Measurements from ENCODE around the gene CCDC187.

Gene CCDC187

DNA sequence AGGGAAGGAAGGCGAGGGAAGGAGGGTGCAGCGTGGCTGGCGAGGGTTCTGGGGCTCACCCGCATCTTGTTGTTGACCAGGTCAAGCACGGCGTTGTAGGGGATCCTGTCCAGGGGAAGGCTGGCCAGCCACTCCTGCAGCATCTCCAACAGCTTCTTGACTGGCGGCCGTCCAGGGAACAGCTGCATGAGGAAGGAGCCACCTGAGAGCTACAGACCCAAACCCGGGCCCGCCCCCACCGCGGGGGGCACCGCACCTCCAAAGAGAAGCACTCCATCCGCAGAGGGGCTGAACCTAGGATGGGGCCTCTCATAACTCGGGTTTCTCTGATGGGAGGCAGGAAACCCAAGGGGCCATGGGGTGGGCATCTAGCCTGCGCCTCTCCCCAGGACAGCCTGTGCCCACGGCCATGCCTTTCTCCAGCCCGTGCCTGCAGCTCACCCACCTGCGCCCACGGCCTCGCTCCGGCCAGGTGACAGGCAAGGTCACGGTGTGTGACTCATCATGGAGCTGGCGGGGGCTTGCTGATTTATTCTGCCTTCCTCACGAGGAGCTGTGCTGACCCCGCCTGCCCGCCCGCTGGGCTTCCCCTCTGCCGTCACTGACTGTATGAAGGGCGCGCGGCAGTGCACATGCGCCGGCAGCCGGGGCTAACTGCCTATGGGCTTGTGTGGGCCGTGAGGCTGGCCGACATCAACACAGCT lies 87.2 kb downstream of the CCDC187 start:
- Histone ChIP-seq H2AFZ (ENCODE audit: low read depth, low read length) (no peak overlapping the region), H3K27ac (ENCODE audit: low read length) (no peak overlapping the region), H3K4me1 (ENCODE audit: insufficient read depth, low read length) (no peaks in the 10 kb centered on the region), H3K9ac (ENCODE audit: low read depth, low read length) (no peak overlapping the region), H4K20me1 (ENCODE audit: insufficient read depth, low read length) (peaks cover 11% of the 10 kb centered on the region), H3K79me2 (ENCODE audit: insufficient read depth, low read length) (no peaks in the 10 kb centered on the region), H3K4me3 (ENCODE audit: low read depth in 1 of 2, low read length in 2 of 2) (no peak overlapping the region), H3K36me3 (ENCODE audit: insufficient read depth, low read length) (peaks cover 77% of the 10 kb centered on the region), H3K27me3 (ENCODE audit: insufficient read depth, low read length, poor library complexity) (no peaks in the 10 kb centered on the region), H3K4me2 (ENCODE audit: insufficient read depth, low read length) (no peak overlapping the region), H3K9me3 (ENCODE audit: insufficient read depth, low read length, severe bottlenecking) (no peaks in the 10 kb centered on the region)
- DNase-seq (no peak), ATAC-seq (ENCODE audit: insufficient read depth, low read depth) (no peak)
- TF ChIP-seq, protein P1, sequence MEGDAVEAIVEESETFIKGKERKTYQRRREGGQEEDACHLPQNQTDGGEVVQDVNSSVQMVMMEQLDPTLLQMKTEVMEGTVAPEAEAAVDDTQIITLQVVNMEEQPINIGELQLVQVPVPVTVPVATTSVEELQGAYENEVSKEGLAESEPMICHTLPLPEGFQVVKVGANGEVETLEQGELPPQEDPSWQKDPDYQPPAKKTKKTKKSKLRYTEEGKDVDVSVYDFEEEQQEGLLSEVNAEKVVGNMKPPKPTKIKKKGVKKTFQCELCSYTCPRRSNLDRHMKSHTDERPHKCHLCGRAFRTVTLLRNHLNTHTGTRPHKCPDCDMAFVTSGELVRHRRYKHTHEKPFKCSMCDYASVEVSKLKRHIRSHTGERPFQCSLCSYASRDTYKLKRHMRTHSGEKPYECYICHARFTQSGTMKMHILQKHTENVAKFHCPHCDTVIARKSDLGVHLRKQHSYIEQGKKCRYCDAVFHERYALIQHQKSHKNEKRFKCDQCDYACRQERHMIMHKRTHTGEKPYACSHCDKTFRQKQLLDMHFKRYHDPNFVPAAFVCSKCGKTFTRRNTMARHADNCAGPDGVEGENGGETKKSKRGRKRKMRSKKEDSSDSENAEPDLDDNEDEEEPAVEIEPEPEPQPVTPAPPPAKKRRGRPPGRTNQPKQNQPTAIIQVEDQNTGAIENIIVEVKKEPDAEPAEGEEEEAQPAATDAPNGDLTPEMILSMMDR (IDR thresholded peaks at IDR 0.05; ENCODE audit: borderline replicate concordance, extremely low read depth, low read length, poor library complexity, severe bottlenecking) = no peak

DNA sequence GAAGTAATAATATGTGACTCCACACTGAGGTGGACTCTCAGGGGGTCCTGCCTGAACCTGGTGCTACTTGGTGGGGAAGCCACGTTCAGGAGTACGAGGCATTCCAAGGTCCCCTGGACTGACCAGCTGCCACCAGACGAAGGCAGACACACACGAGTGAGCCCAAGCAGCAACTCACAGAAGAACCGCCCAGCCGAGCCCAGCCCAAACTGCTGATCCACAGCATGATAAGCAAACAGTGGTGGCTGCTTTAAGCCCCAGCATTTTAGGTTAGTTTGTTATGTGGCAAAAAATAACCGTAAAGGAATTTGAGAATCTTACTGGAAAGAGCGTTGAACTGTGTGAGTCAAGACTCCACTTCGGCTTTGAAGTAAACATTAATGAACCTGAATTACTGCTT lies 90.2 kb downstream of the CCDC187 start:
- Histone ChIP-seq H3K4me3 (ENCODE audit: low read depth in 1 of 2, low read length in 2 of 2) (no peak overlapping the region), H3K27ac (ENCODE audit: low read length) (no peak overlapping the region), H2AFZ (ENCODE audit: low read depth, low read length) (no peak overlapping the region), H3K36me3 (ENCODE audit: insufficient read depth, low read length) (peaks cover 74% of the 10 kb centered on the region), H4K20me1 (ENCODE audit: insufficient read depth, low read length) (no peaks in the 10 kb centered on the region), H3K4me1 (ENCODE audit: insufficient read depth, low read length) (no peaks in the 10 kb centered on the region), H3K4me2 (ENCODE audit: insufficient read depth, low read length) (no peak overlapping the region), H3K9me3 (ENCODE audit: insufficient read depth, low read length, severe bottlenecking) (no peaks in the 10 kb centered on the region), H3K79me2 (ENCODE audit: insufficient read depth, low read length) (no peaks in the 10 kb centered on the region), H3K9ac (ENCODE audit: low read depth, low read length) (no peak overlapping the region), H3K27me3 (ENCODE audit: insufficient read depth, low read length, poor library complexity) (no peaks in the 10 kb centered on the region)
- no peak for TF ChIP-seq EZH2 (IDR thresholded peaks at IDR 0.05; ENCODE audit: borderline replicate concordance, low read depth, low read length, severe bottlenecking)
- TF ChIP-seq, protein P1 (IDR thresholded peaks at IDR 0.05; ENCODE audit: borderline replicate concordance, extremely low read depth, low read length, poor library complexity, severe bottlenecking) = no peak
- DNase-seq (no peak), ATAC-seq (ENCODE audit: insufficient read depth, low read depth) (no peak)

DNA sequence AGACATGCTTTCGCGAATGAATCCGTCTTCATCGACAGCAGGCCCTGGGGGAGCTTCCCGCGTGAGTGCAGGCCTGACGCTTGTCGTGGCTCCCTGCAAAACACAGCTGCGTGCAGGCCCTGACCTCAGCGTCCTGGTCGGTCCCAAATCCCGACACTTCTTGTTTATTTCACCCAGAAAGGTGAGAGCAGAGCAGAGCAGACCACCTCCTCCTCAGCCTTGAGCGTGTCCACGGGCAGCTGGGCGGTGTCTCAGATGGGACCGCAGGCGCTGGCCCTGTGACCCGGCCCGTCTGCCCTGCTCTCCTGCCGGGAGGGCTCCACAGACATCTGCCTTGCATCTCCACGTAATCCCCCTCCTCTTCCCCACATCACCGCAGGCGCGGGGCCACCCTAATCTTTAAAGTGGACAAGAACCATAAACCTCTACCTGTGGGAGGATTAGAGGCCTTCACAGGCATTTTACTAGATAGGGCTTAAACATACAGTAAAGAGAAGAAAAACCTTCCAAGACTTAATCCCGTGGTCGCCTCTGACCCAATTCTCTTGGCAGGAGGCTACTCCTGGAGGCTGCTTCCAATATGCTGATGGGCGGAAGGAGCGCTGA lies 91.4 kb downstream of the CCDC187 start:
- no peak overlapping the region for H2AFZ ChIP-seq (ENCODE audit: low read depth, low read length)
- no peak overlapping the region for H3K27ac ChIP-seq (ENCODE audit: low read length)
- no peaks in the 10 kb centered on the region for H3K4me1 ChIP-seq (ENCODE audit: insufficient read depth, low read length)
- no peaks in the 10 kb centered on the region for H4K20me1 ChIP-seq (ENCODE audit: insufficient read depth, low read length)
- no peaks in the 10 kb centered on the region for H3K27me3 ChIP-seq (ENCODE audit: insufficient read depth, low read length, poor library complexity)
- H3K79me2 ChIP-seq (ENCODE audit: insufficient read depth, low read length) = no peaks in the 10 kb centered on the region
- ATAC-seq (ENCODE audit: insufficient read depth, low read depth) (no peak), DNase-seq (no peak)
- H3K4me2 ChIP-seq (ENCODE audit: insufficient read depth, low read length) = no peak overlapping the region
- TF ChIP-seq EZH2 (IDR thresholded peaks at IDR 0.05; ENCODE audit: borderline replicate concordance, low read depth, low read length, severe bottlenecking) = no peak
- TF ChIP-seq, protein P1 (IDR thresholded peaks at IDR 0.05; ENCODE audit: borderline replicate concordance, extremely low read depth, low read length, poor library complexity, severe bottlenecking) = no peak
- H3K9ac ChIP-seq (ENCODE audit: low read depth, low read length) = no peak overlapping the region
- no peak overlapping the region for H3K4me3 ChIP-seq (ENCODE audit: low read depth in 1 of 2, low read length in 2 of 2)
- H3K9me3 ChIP-seq (ENCODE audit: insufficient read depth, low read length, severe bottlenecking) = no peaks in the 10 kb centered on the region
- H3K36me3 ChIP-seq (ENCODE audit: insufficient read depth, low read length) = peaks cover 61% of the 10 kb centered on the region
